ENCODE results near the gene TAGLN2. TPM values are rescaled to one million over a fixed set of nuclear protein-coding genes. Genes with fewer than 3 reads are reported as not detected.

TAGLN2 gene
- total and polyA plus RNA-seq, 10 of the 15 experiments (the other 5 are each of a cell fraction or from before 2014, with no cell fraction given) = 155 to 611 (median 363) TPM

GRCh38 chr1:159922511-159923202 lies 2.6 kb downstream of the TAGLN2 start:
- Histone ChIP-seq H3K4me1 (ENCODE audit: control insufficient read depth, insufficient read depth, low read length) (peaks cover 30% of the 10 kb centered on the region), H4K20me1 (ENCODE audit: control insufficient read depth, insufficient read depth) (no peaks in the 10 kb centered on the region), H3K27me3 (replicated peaks in 1 of 2; ENCODE audit: control insufficient read depth in 2 of 2, insufficient read depth in 2 of 2, low read length in 1 of 2) (no peaks in the 10 kb centered on the region), H3K36me3 (ENCODE audit: control insufficient read depth in 2 of 2, insufficient read depth in 2 of 2, low read length in 1 of 2) (peaks cover 8 to 25% of the 10 kb centered on the region in 2 experiments; a peak in 3 of 4 replicates), H3K9me3 (replicated peaks; ENCODE audit: control insufficient read depth, insufficient read depth, low read length) (no peaks in the 10 kb centered on the region), H2AFZ (ENCODE audit: control insufficient read depth, low read depth, low read length) (no peak overlapping the region), H3K27ac (ENCODE audit: control insufficient read depth, insufficient read depth) (peak overlapping the region; percentile 82), H3K4me2 (ENCODE audit: control insufficient read depth, insufficient read depth) (peak overlapping the region; percentile 68), H3K79me2 (ENCODE audit: control insufficient read depth, insufficient read depth, low read length) (peaks cover 61% of the 10 kb centered on the region), H3K4me3 (peak overlapping the region; percentile 82), H3K9ac (ENCODE audit: control insufficient read depth, insufficient read depth, low read length) (peak overlapping the region; percentile 84)
- ChIA-PET SMC1A (ENCODE audit: uncharacterized antibody, unreplicated experiment) (interaction anchor here (1.3 to 8.1 kb wide), 4 partner anchors 12 to 123 kb away, joined by 5 to 83 read pairs (median 34); no protein-coding TSS in a partner anchor), RAD21 (ENCODE audit: unreplicated experiment) (interaction anchor here (0.6 to 7.5 kb wide), 12 partner anchors 10 to 1303 kb away, joined by 3 to 94 read pairs (median 4); partner anchors contain the start of genes DCAF8, IGSF9 and TOMM40L), CTCF (interaction anchor here (0.8 to 22.4 kb wide), 10 partner anchors 13 to 456 kb away, joined by 3 to 422 read pairs (median 10); no protein-coding TSS in a partner anchor), POLR2A (interaction anchor here (1.1 to 5.2 kb wide), 7 partner anchors 11 to 846 kb away, joined by 3 to 25 read pairs (median 8); partner anchors contain the start of genes AIM2, DCAF8 and PIGM)
- WGBS (ENCODE audit: insufficient coverage, insufficient replicate concordance, low lambda C conversion rate, missing lambda C conversion rate) = 6% methylated on average over 8 of the region's 8 CpGs
- peak; percentile 12 for ATAC-seq
- BruUV-seq (replicated peaks) = no TSS peak
- FAIRE-seq = no peak
- DNase-seq (ENCODE audit: low read depth, low spot score) = no peak
- TF ChIP-seq NR2F1 (conservative IDR thresholded peaks at IDR 0.05) (peak; percentile 71), POLR2AphosphoS5 (IDR thresholded peaks at IDR 0.05; ENCODE audit: low read length) (peak; percentile 6; the same call in 1 of the 2 replicates), TCF7 (IDR thresholded peaks at IDR 0.05; ENCODE audit: borderline replicate concordance) (no peak), ELK1 (IDR thresholded peaks at IDR 0.05; ENCODE audit: low read depth, low read length) (0 out of 2 replicates have a peak, but pooled peaks have one; percentile 32), NFIC (IDR thresholded peaks at IDR 0.05; ENCODE audit: low read depth, low read length) (no peak), CHD2 (IDR thresholded peaks at IDR 0.05; ENCODE audit: borderline replicate concordance, low read depth, low read length) (0 out of 2 replicates have a peak, but pooled peaks have one; percentile 12), POLR2A (IDR thresholded peaks at IDR 0.05; ENCODE audit: low read depth, low read length) (peak; percentile 62), YY1 (IDR thresholded peaks at IDR 0.05; ENCODE audit: low read depth, low read length) (0 out of 2 replicates have a peak, but pooled peaks have one; percentile 45), HCFC1 (IDR thresholded peaks at IDR 0.05; ENCODE audit: low read length) (0 out of 2 replicates have a peak, but pooled peaks have one; percentile 1)
- in situ Hi-C loops (cut with MboI) (no loop called here), intact Hi-C loops (cut with micrococcal nuclease; ENCODE audit: unreplicated experiment) (loop anchor here (10.0 kb wide), 1 partner anchor 848 kb away; the partner anchor contains the start of gene AIM2)

Data from GM12878 (cell line).